Measurements from ENCODE around the gene GRIN3B.

Gene GRIN3B

DNA sequence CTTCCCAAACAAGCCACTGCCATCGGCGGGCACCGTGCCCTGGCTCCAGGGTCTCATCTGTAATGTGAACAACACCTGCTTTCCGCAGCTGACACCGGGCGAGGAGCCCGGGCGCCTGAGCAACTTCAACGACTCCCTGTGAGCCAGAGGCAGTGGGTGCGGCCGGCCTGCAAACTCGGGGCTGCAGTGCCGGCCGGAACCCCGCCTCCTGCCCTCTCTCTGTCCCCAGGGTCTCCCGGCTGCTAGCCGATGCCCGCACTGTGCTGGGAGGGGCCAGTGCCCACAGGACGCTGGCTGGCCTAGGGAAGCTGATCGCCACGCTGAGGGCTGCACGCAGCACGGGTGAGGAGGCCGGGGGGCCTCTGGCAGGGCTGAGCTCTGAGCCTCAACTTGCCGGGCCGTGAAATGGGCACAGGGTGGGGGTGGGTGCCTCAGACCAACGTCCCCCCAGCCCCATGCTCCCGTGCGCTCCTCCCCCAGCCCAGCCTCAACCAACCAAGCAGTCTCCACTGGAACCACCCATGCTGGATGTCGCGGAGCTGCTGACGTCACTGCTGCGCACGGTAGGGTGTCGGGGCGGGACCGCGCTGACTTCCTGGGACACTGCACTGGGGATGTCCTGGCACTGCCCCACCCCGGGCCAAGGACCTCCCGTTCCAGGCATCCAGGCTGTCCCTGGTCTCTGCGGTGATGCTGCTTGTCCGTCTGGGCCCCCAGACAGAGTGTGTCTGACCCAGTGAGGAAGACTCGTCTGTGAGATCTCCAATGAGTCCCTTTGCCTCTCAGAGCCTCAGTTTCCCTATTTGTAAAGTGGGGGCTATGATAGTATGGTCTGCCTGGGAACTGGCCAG, 41.8 kb downstream of the GRIN3B start:
- TF ChIP-seq, protein P1, sequence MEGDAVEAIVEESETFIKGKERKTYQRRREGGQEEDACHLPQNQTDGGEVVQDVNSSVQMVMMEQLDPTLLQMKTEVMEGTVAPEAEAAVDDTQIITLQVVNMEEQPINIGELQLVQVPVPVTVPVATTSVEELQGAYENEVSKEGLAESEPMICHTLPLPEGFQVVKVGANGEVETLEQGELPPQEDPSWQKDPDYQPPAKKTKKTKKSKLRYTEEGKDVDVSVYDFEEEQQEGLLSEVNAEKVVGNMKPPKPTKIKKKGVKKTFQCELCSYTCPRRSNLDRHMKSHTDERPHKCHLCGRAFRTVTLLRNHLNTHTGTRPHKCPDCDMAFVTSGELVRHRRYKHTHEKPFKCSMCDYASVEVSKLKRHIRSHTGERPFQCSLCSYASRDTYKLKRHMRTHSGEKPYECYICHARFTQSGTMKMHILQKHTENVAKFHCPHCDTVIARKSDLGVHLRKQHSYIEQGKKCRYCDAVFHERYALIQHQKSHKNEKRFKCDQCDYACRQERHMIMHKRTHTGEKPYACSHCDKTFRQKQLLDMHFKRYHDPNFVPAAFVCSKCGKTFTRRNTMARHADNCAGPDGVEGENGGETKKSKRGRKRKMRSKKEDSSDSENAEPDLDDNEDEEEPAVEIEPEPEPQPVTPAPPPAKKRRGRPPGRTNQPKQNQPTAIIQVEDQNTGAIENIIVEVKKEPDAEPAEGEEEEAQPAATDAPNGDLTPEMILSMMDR (IDR thresholded peaks at IDR 0.05; ENCODE audit: control insufficient read depth, extremely low read depth, insufficient read depth) = no peak
- no peak for DNase-seq (ENCODE audit: low read depth)
- no peak overlapping the region for H3K4me3 ChIP-seq (ENCODE audit: low read depth, low read length)

DNA sequence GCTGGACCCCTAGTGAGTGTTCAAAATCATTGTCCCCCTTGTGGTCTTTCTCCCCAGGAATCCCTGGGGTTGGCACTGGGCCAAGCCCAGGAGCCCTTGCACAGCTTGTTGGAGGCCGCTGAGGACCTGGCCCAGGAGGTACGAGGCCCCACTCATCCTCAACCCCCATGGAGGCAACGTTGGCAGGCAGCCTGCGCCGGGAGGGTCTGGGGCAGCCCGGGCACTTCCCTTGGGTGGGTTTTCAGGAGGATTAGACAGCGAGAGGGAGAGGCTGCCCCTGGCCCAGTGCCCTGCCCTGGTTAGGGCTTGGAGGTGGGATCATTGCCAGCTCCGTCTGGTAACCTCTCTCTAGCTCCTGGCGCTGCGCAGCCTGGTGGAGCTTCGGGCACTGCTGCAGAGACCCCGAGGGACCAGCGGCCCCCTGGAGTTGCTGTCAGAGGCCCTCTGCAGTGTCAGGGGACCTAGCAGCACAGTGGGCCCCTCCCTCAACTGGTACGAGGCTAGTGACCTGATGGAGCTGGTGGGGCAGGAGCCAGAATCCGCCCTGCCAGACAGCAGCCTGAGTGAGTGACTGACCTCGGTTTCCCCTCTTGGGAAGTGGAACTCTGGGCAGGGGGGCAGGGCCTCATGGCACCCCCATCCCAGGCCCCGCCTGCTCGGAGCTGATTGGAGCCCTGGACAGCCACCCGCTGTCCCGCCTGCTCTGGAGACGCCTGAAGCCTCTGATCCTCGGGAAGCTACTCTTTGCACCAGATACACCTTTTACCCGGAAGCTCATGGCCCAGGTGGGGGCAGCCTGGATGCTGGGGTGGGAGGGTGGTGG, 42.7 kb downstream of the GRIN3B start:
- no peak overlapping the region for H3K4me3 ChIP-seq (ENCODE audit: low read depth, low read length)
- no peak for DNase-seq (ENCODE audit: low read depth)
- TF ChIP-seq, protein P1 (IDR thresholded peaks at IDR 0.05; ENCODE audit: control insufficient read depth, extremely low read depth, insufficient read depth) = no peak

DNA sequence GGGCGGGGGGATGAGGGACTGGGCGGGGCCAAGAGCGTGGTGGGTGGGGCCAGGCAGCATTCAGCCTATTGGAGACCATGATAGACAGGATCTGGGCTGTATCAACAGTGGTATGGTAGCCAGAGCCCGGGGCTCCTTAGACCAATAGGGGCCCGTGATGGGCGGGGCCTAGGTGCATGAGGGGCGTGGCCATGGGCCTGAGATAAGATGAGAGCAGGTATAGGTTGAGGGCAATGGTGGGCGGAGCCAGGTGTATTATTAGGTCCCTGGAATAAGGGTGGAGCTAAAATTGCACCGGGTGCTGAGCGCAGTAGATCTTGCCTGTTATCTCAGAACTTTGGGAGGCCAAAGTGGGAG, 45.0 kb downstream of the GRIN3B start:
- no peak for DNase-seq (ENCODE audit: low read depth)
- TF ChIP-seq, protein P1 (IDR thresholded peaks at IDR 0.05; ENCODE audit: control insufficient read depth, extremely low read depth, insufficient read depth) = no peak
- H3K4me3 ChIP-seq (ENCODE audit: low read depth, low read length) = no peak overlapping the region

DNA sequence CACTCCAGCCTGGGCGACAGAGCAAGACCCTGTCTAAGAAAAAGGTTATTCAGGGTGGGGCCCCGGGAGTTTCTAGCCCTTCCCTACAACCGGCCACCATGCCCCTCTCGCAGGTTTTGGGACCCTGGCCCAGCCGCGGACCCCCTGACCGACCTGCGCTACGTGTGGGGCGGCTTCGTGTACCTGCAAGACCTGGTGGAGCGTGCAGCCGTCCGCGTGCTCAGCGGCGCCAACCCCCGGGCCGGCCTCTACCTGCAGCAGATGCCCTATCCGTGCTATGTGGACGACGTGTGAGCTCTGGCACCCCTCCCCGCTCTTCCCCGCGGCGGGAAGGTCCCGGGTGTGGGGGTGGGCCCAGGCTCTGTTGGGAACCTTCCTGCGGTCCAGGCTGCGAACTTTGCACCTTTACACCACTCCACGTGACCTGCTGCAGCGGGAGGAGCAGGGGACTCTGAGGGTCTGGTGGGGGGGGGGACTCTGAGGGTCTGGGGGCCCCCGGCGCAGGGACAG, 46.0 kb downstream of the GRIN3B start:
- no peak for DNase-seq (ENCODE audit: low read depth)
- H3K4me3 ChIP-seq (ENCODE audit: low read depth, low read length) = no peak overlapping the region
- TF ChIP-seq, protein P1 (IDR thresholded peaks at IDR 0.05; ENCODE audit: control insufficient read depth, extremely low read depth, insufficient read depth) = no peak

DNA sequence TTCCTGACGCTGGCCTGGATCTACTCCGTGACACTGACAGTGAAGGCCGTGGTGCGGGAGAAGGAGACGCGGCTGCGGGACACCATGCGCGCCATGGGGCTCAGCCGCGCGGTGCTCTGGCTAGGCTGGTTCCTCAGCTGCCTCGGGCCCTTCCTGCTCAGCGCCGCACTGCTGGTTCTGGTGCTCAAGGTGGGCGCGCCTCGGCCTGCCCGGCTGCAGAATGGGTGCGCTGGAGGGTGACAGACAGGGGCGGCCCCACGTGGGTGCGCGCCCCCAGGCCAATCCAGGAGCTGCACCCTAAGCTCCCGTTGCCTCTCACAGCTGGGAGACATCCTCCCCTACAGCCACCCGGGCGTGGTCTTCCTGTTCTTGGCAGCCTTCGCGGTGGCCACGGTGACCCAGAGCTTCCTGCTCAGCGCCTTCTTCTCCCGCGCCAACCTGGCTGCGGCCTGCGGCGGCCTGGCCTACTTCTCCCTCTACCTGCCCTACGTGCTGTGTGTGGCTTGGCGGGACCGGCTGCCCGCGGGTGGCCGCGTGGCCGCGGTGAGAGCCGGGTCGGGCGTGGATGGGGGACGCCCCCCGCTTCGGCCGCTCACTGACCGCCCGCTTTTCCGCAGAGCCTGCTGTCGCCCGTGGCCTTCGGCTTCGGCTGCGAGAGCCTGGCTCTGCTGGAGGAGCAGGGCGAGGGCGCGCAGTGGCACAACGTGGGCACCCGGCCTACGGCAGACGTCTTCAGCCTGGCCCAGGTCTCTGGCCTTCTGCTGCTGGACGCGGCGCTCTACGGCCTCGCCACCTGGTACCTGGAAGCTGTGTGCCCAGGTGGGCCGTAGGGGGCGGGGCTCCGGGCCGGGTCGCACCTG, 46.8 kb downstream of the GRIN3B start:
- DNase-seq (ENCODE audit: low read depth) = no peak
- TF ChIP-seq, protein P1 (IDR thresholded peaks at IDR 0.05; ENCODE audit: control insufficient read depth, extremely low read depth, insufficient read depth) = no peak
- no peak overlapping the region for H3K4me3 ChIP-seq (ENCODE audit: low read depth, low read length)

DNA sequence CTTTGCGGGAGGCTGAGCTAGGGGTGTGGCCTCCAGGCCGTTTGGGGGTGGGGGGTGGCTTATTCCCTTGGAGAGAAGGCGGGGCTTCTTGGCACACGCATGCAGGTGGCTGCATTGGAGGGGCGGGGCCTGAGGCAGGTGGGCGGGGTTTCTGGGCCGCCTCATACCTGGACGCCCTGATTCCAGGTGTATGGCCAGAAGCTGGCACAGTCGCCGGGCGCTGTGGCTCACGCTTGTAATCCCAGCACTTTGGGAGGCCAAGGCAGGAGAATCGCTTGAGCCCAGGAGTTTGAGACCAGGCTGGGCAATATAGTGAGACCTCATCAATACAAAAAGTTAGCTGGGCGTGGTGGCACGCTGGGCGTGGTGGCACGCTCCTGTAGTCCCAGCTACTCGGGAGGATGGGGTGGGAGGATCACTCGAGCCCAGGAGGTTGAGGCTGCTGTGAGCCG, 47.5 kb downstream of the GRIN3B start:
- TF ChIP-seq, protein P1 (IDR thresholded peaks at IDR 0.05; ENCODE audit: control insufficient read depth, extremely low read depth, insufficient read depth) = no peak
- H3K4me3 ChIP-seq (ENCODE audit: low read depth, low read length) = no peak overlapping the region
- no peak for DNase-seq (ENCODE audit: low read depth)
